SW 1271 (cell line): Measurements from ENCODE around the gene ACBD5.
"Not testable (repeated sequence)": the region's sequence is repeated elsewhere in the genome, so short reads cannot be mapped to it uniquely, and the experiment has no call there.

Experiments
- DNase-seq, 2 experiments: peaks; one replicate each; lab custom pipeline; 2025; lab: John Stamatoyannopoulos, UW

The ACBD5 gene, protein sequence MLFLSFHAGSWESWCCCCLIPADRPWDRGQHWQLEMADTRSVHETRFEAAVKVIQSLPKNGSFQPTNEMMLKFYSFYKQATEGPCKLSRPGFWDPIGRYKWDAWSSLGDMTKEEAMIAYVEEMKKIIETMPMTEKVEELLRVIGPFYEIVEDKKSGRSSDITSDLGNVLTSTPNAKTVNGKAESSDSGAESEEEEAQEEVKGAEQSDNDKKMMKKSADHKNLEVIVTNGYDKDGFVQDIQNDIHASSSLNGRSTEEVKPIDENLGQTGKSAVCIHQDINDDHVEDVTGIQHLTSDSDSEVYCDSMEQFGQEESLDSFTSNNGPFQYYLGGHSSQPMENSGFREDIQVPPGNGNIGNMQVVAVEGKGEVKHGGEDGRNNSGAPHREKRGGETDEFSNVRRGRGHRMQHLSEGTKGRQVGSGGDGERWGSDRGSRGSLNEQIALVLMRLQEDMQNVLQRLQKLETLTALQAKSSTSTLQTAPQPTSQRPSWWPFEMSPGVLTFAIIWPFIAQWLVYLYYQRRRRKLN

DNA sequence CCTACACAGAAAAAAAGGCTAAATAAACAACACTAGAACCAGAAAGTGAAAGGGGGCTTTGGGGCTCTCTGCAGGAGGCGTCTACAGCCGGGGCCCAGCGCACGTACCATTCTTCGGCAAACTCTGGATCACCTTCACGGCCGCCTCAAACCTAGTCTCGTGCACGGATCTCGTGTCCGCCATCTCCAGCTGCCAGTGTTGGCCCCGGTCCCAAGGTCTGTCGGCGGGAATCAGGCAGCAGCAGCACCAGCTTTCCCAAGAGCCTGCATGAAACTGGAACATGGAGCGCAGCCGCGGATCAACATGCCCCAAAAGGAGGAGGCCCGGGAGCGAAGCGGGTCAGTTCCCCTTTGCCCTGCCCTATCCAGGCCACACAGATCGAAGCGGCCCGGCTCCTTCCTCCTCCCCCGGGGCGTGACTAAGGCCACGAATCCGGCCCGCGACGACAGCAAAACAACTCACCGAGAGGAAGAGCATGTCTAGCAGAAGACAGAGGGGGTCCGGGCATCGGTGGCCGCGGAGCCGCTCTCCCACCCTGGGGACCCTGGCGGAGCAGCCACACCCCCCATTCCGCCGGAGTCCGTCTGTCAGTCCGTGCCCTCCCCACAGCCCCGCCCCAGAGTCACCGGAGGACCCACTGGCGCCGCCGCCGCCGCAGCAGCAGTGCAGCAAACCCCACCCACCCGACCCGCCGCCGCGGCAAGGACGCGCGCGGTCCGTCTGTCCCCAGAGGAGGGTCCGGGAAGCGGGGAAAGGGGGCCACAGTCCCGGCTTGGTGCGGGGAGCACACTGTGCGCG, at the start of gene ACBD5:
Gene ACBD5, minus strand, starts transcription at position 586 of the 798 bp plus-strand sequence. Its CDS starts 109 bp downstream, at position 477.
- DNase-seq: peak; percentile 53 to 83

DNA sequence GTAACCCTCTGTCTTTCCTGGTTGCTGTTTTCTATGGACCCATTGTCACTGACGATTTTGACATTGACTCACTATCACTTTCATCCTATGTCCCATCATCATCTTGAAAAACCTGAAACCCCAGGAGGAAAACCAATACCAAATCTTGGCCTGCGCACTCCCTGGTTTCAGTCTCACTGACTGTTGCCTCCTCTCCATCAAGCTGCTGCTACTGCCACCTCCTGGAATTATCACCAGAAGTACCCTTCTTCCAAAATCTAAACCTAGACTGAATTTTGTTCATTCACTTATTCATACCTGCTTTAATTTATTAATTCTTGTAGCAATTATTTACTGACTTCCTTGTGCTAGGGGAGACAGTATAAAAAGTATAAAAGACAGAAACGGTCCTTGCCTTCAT, 44.5 kb upstream of the ACBD5 start:
- no peak for DNase-seq

DNA sequence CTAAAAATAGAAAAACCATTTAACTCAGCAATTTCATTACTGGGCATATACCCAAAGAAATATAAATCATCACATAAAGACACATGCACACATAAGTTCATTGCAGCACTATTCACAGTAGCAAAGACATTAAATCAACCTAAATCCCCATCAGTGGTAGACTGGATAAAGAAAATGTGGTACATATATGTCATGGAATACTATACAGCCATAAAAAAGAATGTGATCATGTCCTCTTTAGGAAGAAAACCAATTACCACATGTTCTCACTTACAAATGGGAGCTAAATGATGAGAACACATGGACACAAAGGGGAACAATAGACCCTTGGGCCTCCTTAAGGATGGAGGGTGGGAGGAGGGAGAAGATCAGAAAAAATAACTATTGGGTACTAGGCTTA, 36.0 kb upstream of the ACBD5 start:
- no peak for DNase-seq

DNA sequence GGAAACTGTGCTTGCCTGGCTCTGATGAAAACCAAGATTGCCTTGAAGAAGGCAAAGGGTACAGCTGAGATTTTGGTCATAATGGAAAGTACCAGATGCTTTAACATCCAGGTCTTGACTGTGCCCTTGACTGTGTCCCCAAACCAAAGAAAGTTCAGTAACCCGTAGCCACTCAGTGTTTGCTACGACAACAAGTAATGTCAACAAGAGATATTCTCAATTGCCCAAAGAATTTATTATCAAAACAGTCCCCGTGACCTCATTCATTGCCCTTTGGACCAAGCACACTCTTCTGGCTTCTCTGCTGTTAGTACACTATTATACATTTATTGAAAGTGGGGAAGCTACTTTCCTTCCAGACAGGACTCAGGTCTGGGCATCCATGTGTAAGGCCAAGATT, 25.4 kb upstream of the ACBD5 start:
- DNase-seq: not testable (repeated sequence)

DNA sequence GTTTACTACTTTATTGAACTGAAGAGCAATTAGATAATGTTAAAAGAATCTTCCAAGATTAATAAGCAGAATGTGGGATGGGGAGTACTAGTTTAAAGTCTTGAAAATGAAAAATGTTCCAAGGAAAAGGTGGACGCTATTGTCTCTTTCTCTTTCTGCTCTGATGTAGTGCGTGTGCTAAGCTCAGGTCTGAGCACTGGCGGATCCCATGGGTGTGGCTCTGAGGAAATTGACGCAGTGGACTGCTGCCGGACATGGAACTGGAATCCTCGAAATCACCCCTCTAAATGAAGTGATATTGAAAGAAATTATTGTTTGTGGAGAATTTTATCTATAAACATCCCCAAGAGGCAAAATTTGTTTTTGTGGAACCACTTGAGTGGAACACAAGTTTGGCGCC, 22.2 kb upstream of the ACBD5 start:
- DNase-seq: not testable (repeated sequence)

DNA sequence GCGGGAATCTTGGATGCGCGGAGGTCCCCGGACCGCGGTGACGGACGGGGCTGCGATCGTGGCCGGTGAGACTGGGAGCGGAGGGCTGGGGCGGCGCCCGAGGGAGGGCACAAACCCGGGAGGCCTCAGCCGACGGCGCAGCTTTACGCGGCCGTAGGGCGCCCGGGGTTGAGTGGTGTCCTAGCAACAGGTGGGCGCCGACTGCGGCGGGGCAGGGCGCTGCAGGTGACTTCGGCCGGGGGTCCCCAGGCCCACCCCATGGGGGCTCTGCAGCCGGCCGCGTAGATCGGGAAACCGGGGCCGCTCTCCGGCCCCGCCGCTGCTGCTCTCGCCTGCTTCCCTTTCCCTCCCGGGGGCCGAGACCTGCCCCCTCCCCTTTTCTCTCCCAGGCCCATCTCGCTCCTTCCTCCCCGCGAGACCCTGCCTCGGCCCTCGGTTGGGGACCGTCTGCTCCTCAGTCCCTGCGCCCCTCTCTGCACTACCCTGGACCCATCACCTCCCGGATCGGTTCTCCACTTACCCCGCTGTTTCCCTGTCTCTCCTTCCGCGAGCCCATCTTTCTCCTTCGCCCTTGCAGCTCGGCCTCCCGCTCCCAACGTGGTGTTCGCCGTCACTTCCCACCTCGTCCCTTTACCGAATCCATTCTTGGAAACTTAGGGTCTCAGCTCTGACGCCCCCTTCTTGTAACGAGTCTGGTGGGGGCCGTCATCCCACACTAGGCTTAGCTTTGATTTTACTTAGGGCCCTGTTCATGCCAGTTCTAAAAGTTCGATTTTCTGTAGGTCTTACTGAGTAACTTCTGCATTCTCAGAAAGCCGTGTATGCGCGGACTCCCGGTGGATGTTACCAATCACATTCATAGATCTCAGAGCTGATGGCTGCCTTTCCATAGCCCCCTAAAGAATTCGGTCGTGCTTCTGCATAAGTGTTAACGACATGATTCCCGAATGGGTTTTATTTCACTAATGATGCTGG, 18.5 kb upstream of the ACBD5 start:
- no peak for DNase-seq

DNA sequence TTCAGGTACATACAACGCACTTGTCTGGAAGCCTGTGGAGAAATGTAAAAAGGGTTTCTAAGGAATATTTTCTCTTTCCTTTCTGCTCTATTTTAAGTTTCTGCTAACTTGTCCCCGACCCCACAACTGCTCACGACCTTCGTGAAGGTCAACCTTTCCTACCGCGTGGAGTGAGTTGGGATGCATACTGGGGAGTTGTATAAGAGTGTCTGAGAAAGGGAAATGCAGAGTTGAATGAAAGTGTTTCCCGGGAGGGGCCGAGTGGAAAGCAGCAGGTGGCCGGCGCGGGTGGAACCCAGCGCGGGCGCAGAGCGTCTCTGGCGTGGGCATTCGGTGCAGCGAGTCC, 17.9 kb upstream of the ACBD5 start:
- no peak for DNase-seq

DNA sequence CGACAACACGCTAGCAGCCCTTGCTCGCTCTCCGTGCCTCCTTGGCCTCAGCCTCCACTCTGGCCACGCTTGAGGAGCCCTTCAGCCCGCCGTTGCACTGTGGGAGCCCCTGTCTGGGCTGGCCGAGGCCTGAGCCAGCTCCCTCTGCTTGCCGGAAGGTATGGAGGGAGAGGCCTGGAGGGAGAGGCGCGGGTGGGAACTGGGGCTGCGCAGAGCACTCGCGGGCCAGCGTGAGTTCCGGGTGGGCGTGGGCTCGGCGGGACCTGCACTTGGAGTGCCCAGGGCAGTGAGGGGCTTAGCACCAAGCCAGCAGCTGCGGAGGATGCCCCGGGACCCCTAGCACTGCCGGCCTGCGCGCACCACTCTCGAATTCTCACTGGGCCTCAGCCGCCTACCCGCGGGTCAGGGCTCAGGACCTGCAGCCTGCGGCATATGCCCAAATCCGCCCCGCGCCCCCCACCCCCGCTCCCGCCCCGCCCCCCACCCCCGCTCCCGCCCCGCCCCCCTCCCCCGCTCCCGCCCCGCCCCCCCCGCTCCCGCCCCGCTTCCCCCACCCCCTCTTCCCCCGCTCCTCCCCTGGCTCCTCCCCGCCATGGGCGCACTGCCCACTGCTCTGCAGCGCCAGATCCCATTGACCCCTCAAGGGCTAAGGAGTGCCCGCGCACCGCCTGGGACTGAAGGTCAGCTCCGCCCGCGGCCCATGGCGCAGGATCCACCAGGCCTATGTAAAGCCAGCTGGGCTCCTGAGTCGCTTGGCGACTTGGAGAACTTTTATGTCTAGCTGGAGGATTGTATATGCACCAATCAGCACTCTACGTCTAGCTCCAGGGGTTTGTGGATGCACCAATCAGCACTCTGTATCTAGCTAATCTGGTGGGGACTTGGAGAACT, 15.9 kb upstream of the ACBD5 start:
- DNase-seq: no peak

DNA sequence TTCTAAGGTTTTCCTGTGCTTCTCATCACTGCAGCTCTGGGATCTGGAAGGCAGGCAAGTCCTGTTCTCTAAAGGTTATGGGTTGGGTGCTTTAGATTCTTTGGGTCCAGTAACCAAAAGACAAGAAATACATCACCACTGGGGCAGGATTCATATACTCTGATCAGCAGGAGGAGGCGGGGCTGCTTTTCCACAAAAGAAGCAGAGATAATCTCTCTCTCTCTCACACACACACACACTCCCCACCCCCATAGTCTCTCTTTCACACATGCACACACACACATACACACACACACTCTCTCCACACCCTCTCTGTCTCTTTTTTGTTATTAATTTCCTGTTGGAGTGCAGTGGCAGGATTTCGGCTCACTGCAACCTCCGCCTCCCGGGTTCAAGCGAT, 13.0 kb upstream of the ACBD5 start:
- no peak for DNase-seq

DNA sequence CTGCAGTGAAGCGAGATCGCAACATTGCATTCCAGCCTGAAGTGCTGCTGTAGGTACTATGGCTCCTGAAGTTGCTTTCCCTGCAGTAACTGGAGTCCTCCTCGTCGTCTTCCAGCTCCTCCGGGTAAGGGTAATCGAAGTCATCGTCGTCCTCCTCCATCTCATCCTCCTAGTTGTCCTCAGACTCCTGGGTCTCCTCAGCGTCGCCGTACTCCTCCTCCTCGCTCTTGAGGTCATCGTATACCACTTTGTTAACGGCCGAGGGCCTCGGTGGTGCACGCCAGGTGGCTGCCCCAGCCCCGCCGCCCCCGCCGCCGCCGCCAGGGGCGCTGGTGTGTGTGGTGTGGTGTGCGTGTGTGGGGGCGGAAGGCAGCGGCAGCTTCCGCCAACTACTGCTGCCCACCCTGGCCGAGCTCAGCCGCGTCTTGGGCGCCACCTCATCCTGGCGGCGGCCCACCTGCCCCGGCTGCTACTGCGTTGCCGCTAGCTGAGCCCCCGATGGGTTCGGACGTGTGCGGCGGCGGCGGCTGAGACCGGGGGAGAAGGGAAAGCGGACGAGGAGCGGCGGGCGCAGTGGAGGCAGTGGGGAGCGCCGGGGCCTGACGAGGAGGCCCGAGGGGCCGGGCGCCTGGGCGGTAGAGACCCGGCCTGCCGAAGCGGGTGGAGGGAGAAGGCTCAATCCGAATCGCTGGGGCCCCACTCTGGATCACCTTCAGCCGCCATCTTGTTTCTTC, 11.8 kb upstream of the ACBD5 start:
- peak in 1 of 2 experiments; percentile 67 for DNase-seq

DNA sequence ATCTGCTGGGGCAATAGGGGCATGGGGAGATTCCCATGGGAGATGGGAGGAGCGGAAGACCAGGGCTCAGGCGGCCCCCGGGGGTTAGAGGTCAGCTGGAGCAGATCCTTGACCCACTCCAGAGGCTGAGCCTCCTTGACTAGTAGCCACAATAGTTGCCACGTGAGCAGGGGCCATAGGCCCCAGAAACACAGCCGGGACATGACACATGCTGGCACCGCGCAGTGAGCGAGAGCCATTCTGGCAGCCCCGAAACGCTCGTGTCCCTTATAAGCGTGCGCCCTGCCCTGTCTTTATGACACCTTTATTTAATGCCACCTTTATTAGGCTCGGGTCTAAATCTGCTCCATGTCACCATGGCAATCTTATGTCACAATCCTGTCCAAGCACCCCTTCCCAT, 11.0 kb upstream of the ACBD5 start:
- DNase-seq: no peak

DNA sequence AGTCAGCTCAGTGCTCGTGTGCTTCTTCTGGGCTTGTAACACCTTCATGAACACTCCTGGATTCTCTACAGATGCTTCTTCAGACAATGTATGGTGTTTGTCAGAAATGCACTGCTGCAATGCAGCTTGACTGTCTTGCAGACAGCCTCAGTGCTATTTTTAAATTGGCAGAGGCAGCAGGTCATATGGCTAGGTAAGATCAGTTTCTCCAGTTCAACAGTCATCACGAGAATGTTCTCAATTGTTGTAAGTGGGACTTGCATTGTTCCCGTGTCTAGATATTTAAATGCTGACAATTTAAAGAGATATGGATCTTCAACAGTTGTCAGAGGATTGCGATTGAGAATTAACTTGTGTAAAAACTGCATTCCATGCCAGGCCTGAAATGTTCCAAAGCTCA, 7.6 kb upstream of the ACBD5 start:
- no peak for DNase-seq

DNA sequence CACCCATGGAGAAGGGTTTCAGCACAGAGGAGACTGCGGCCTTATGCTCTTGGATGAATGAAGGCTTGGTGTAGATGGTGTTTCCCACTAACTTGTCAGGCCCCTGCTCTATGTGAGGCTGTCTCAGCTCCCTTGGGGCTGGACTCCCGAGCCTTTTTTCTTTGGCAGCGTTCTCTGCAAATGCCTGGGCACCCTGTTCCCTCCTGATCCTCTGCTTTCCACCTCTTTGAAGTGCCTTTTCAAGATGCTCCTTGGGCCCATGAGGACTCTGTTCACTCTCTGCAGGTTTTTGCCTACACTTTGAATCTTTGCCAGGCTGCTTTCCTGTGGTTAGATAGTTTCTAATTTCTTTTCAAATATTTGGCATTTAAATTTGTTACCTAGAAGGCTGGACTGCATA, 6.8 kb upstream of the ACBD5 start:
- no peak for DNase-seq

DNA sequence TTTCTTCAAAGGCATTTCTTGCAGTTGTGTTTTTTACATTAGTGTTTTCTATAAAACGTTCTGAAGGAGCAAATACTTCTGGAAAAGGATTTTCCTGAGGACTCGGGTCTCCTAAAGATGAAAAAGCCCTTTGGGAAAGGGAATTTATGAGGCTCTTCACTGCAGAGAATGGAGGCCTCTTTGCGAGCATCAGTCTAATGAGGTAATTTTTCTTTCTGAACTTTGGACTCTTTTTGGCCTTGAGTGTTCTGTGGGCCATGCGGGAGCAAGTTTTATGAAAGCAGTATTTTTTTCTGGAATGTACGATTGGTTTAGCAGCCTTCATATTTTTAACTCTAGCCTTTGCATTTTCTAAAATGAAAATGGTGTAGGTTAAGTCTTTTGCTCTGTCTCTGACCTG, 6.4 kb upstream of the ACBD5 start:
- DNase-seq: no peak

DNA sequence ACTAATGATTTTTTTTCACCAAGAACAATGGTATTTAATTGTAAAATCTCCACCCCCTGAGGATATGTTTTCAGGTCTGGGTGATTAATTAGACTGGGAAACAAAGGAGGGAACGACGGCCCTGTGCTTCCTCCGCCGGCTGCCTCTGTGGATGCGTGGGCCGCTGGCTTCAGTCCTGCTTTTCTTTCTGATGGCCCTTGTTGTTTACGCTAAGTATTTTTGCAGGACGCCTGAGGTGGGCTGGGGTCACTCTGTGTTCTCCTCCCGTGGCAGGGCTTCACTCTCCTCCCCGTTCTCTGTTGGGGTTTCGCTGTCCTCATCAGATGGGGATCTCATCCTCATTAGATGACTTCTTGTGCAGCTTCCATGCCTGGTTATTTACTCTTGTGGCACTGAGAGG, 5.2 kb upstream of the ACBD5 start:
- DNase-seq: no peak

DNA sequence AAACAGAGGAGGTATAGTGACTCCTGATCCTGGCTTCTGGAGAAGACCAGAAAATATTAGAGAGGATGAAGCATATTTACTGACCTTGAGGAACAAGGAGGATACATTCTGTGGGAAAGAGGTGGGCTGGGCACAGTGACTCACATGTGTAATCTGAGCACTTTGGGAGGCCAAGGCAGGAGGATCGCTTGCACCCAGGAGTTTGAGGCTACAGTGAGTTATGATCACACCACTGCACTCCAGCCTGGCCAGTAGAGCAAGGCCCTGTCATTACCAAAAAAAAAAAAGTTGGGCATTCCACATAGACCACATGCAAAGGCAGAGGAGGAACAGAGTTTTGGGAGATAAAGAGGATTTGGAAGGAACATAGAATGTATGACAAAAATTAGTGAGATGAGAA, 4.4 kb upstream of the ACBD5 start:
- DNase-seq: no peak

DNA sequence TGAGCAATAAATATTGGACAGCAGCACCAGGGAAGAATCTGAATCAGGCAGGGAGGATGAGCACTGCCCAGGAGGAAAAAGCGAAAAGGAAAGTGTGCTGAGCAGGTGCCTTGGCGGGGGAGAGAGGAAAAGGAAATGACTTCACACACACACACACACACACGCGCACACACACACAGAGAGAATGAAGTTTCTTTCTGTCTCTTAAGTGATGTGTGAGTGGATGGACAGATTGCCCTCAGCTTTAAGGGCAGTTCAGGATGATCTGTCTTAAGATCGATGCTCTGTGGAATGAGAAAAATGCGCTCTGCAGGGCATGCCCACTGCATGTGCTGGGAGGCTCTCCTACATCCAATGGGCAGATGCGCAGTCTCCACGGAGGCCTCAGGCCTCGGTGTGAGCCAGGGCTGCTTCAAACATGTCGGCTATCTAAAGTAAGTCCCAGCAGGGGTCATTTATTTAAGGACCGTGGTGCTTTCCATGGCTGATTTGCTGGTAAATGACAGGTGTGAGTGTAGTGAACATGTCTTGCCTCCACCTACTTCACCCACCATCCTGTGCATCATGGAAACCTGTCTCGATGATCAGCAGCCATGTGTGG, 2.5 kb upstream of the ACBD5 start:
- DNase-seq: peak; percentile 24 to 87

DNA sequence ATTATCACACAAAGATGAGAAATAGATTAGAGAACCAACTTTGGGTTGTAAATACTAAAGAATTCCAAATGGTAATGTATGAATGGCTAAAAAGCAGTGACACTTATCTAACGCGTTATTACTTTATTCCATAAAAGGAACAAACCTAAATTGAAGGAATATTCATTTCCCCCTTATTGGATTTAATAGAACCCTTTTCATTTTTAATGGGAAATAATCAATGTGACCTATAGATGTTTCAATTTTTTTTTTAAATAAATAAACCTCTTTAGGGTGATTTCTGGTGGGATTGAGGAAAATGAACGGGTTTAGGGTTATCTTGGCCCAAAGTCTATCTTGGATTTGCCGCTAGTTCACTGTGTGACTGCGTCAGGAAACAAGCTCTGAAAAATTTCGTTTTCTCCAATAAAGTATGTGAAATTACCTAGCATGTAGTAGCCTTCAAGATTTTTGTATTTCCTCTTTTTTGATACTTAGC, 1.9 kb upstream of the ACBD5 start:
- DNase-seq: no peak

DNA sequence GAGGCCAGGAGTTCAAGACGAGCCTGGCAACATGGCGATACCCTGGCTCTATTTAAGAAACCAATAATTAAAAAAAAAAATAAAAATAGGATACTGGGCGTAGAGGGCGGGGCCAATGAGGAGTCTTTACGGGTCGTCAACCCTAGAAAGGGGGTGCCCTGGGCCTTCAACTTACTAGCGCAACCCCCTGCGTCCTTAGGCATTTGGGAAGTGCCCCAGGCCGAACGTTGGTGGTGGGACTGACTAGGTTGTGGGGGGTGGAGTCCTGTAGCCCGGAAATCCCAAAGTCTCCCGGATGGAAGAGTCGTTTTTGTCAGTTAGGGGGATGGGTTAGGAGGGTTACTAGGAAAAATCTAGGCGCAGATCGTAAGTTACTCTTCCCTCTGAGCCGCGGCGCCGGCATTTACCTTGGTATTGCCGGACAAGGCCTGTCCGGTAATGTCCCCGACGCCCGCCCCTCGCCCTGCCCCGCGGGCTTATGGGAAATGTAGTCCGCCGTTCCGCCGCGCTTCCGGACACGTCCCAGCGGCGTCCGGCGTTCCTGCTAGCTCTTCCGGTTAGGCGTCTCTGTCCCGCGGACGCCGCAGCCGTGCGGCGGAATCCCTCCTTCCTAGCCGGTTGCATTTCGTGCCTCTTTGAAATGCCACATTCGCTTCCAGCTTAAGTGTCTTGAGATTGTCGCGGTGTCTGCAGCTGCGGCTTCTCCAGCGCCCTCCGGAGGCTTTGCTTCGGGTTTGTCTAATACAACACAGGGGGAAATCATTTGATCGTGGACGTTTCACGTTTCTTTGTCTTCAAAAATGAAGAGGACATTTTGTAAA, 1.3 kb upstream of the ACBD5 start:
- peak; percentile 73 to 85 for DNase-seq
